ENCODE results near the gene XXYLT1.

XXYLT1 gene

DNA sequence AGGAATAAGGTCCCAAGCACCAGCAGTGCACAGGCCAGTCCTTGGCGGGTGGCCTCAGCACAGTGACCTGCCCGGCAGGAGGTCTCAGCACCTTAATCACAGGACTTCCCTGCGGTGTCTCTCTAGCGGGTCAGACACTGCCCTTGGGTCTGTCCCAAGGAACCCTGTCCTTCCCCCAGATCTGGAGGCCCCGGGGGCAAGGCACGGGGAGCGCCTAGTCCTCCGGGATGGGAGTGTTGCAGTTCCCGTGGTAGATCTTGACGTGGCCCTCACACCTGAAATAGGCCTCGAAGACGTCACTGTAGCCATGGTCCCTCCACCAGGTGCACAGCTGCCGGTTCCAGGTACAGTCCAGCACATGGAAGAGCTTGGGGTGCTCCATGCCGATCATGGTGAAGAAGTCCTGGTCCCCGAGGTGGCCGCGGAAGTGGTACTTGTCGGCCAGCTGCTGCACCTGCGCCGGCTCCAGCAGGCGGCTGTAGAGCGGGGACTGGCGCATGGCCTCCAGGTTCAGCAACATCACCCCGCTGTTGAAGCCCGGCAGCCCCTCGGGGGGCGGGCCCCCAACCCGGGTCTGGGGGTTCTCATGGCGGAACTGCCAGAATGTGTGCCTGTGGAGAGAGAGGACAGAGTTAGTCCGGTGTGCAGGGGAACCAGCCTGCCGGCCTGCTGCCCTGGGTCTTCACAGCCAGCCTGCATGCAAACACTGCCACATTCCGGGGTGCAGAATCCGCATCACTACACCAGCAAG is 201.3 kb downstream of the XXYLT1 start:
- H3K79me1 ChIP-seq (replicated peaks; ENCODE audit: low read length, poor library complexity, severe bottlenecking) = no peaks in the 10 kb centered on the region
- H2BK15ac ChIP-seq (ENCODE audit: low read depth, poor library complexity, severe bottlenecking) = no peak overlapping the region
- no peak overlapping the region for H3K14ac ChIP-seq (ENCODE audit: low read length in 2 of 2)
- H2BK12ac ChIP-seq (ENCODE audit: low read length in 2 of 2) = no peak overlapping the region
- H3K27me3 ChIP-seq (ENCODE audit: control insufficient read depth in 1 of 2, insufficient read depth in 1 of 2, low read length in 2 of 2) = no peaks in the 10 kb centered on the region
- WGBS = 97% methylated on average over 33 of the region's 33 CpGs
- H2BK5ac ChIP-seq (ENCODE audit: low read depth, low read length, poor library complexity, severe bottlenecking) = no peak overlapping the region
- no peak overlapping the region for H3K4me3 ChIP-seq (ENCODE audit: insufficient read depth in 1 of 2, low read depth in 1 of 2, low read length in 2 of 2)
- H4K91ac ChIP-seq (ENCODE audit: low read length) = no peak overlapping the region
- no peak overlapping the region for H2AFZ ChIP-seq (ENCODE audit: low read depth, low read length)
- peaks cover 20 to 35% of the 10 kb centered on the region in 2 experiments for H3K36me3 ChIP-seq (ENCODE audit: control insufficient read depth in 1 of 2, insufficient read depth in 2 of 2, low read depth in 1 of 2, low read length in 2 of 2)
- no peak overlapping the region for H3K23ac ChIP-seq (ENCODE audit: low read length in 2 of 2)
- no peak overlapping the region for H3K18ac ChIP-seq (ENCODE audit: low read depth in 1 of 2, low read length in 2 of 2)
- H3K27ac ChIP-seq (ENCODE audit: low read length, poor library complexity, severe bottlenecking) = no peak overlapping the region
- no peak overlapping the region for H3K4me2 ChIP-seq (ENCODE audit: low read length, poor library complexity, severe bottlenecking)
- H2BK120ac ChIP-seq (ENCODE audit: low read depth, low read length) = no peak overlapping the region
- H4K8ac ChIP-seq (ENCODE audit: low read length) = no peak overlapping the region
- H2AK5ac ChIP-seq (ENCODE audit: low read length, severe bottlenecking) = no peak overlapping the region
- no peaks in the 10 kb centered on the region for H3K9me3 ChIP-seq (ENCODE audit: control insufficient read depth, low read length)
- H3K4me1 ChIP-seq (ENCODE audit: control insufficient read depth, insufficient read depth, low read depth, low read length) = peaks cover 5% of the 10 kb centered on the region
- H3K4ac ChIP-seq (ENCODE audit: low read depth in 1 of 2, low read length in 2 of 2) = no peak overlapping the region
- H3K9ac ChIP-seq (ENCODE audit: low read length) = no peak overlapping the region
- no peak for DNase-seq

DNA sequence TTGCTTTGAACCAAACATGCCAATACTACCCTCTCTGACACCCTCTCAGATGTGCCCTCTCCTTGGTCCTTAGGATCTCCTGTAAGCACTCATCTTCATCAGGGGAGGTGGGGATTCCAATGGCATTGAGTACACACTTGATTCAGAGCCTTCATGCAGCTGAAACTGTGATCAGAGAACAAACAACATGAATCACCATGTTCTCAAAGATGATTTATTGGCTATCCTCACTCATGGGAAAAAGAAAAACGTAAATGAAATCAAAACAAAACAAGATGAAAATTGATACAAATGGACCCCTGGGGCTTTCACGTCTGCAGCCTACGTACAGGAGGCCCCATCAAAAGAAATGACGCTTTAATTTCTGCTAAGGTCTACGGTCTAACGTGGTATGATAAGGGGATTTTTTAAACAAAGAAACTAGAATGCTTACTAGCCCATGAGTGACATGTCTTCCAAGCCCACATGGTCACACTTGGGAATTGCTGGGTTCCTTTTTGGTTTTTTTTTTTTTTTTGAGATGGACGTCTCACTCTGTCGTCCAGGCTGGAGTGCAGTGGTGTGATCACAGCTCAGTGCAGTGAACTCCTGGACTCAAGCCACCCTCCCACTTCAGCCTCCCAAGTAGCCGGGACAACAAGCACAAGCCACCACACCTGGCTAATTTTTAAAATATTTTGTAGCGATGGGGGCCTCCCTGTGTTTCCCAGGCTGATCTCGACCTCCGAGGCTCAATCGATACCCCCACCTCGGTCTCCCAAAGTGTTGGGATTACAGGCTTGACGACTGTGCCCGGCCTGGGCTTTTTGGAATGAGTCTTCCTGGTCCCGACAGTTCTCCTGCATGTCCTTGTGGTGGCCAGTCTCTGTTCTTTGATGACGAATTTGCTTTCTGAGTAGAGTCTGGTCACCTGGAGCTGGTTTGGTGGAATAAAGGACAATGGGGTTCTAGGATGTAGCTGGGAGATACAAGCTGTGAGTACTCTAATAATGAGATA is 202.6 kb downstream of the XXYLT1 start:
- Histone ChIP-seq H2AFZ (ENCODE audit: low read depth, low read length) (no peak overlapping the region), H3K14ac (ENCODE audit: low read length in 2 of 2) (no peak overlapping the region), H4K91ac (ENCODE audit: low read length) (no peak overlapping the region), H3K4me3 (ENCODE audit: insufficient read depth in 1 of 2, low read depth in 1 of 2, low read length in 2 of 2) (no peak overlapping the region), H3K23ac (ENCODE audit: low read length in 2 of 2) (no peak overlapping the region), H2BK120ac (ENCODE audit: low read depth, low read length) (no peak overlapping the region), H3K27me3 (ENCODE audit: control insufficient read depth in 1 of 2, insufficient read depth in 1 of 2, low read length in 2 of 2) (peaks cover 0 to 4% of the 10 kb centered on the region in 2 experiments), H3K36me3 (ENCODE audit: control insufficient read depth in 1 of 2, insufficient read depth in 2 of 2, low read depth in 1 of 2, low read length in 2 of 2) (peaks cover 20 to 29% of the 10 kb centered on the region in 2 experiments), H3K4ac (ENCODE audit: low read depth in 1 of 2, low read length in 2 of 2) (no peak overlapping the region), H2BK5ac (ENCODE audit: low read depth, low read length, poor library complexity, severe bottlenecking) (no peak overlapping the region), H3K18ac (ENCODE audit: low read depth in 1 of 2, low read length in 2 of 2) (no peak overlapping the region), H2BK15ac (ENCODE audit: low read depth, poor library complexity, severe bottlenecking) (no peak overlapping the region), H3K9me3 (ENCODE audit: control insufficient read depth, low read length) (no peaks in the 10 kb centered on the region), H3K4me2 (ENCODE audit: low read length, poor library complexity, severe bottlenecking) (no peak overlapping the region), H2AK5ac (ENCODE audit: low read length, severe bottlenecking) (no peak overlapping the region), H4K8ac (ENCODE audit: low read length) (no peak overlapping the region), H3K9ac (ENCODE audit: low read length) (no peak overlapping the region), H3K27ac (ENCODE audit: low read length, poor library complexity, severe bottlenecking) (no peak overlapping the region), H3K79me1 (replicated peaks; ENCODE audit: low read length, poor library complexity, severe bottlenecking) (no peaks in the 10 kb centered on the region), H2BK12ac (ENCODE audit: low read length in 2 of 2) (no peak overlapping the region), H3K4me1 (ENCODE audit: control insufficient read depth, insufficient read depth, low read depth, low read length) (peaks cover 5% of the 10 kb centered on the region)
- DNase-seq = peak; percentile 10
- WGBS = 88% methylated on average over 18 of the region's 18 CpGs

DNA sequence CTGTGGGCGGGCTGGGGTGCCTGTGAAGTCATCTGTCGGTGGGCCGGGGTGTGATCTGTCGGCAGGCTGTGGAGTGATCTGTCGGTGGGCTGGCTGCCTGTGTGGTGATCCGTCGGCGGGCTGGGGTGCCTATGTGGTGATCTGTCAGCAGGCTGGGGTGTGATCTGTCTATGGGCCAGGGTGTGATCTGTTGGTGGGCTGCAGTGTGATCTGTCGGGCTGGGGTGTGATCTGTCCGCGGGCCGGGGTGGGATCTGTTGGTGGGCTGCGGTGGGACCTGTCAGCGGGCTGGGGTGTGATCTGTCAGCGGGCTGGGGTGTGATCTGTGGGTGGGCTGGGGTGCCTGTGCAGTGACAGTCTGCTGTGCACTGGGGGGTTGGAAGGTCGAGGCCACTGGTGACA is 204.5 kb downstream of the XXYLT1 start:
- WGBS = 98% methylated on average over 15 of the region's 16 CpGs
- no peak overlapping the region for H2BK5ac ChIP-seq (ENCODE audit: low read depth, low read length, poor library complexity, severe bottlenecking)

DNA sequence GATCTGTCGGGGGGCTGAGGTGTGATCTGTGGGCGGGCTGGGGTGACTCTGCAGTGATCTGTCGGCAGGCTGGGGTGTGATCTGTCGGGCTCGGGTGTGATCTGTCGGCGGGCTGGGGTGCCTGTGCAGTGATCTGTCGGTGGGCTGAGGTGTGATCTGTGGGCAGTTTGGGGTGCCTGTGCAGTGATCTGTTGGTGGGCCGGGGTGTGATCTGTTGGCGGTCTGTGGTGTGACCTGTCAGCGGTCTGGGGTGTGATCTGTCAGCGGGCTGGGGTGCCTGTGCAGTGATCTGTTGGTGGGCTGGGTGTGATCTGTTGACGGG is 205.1 kb downstream of the XXYLT1 start:
- peaks cover 2% of the 10 kb centered on the region for H3K4me1 ChIP-seq (ENCODE audit: control insufficient read depth, insufficient read depth, low read depth, low read length)
- no peak overlapping the region for H2AFZ ChIP-seq (ENCODE audit: low read depth, low read length)
- no peak overlapping the region for H3K9ac ChIP-seq (ENCODE audit: low read length)
- no peak overlapping the region for H2AK5ac ChIP-seq (ENCODE audit: low read length, severe bottlenecking)
- no peak overlapping the region for H3K18ac ChIP-seq (ENCODE audit: low read depth in 1 of 2, low read length in 2 of 2)
- H3K36me3 ChIP-seq (ENCODE audit: control insufficient read depth in 1 of 2, insufficient read depth in 2 of 2, low read depth in 1 of 2, low read length in 2 of 2) = peaks cover 20 to 24% of the 10 kb centered on the region in 2 experiments
- H3K79me1 ChIP-seq (replicated peaks; ENCODE audit: low read length, poor library complexity, severe bottlenecking) = no peaks in the 10 kb centered on the region
- no peak overlapping the region for H4K91ac ChIP-seq (ENCODE audit: low read length)
- H3K4ac ChIP-seq (ENCODE audit: low read depth in 1 of 2, low read length in 2 of 2) = no peak overlapping the region
- no peak overlapping the region for H2BK120ac ChIP-seq (ENCODE audit: low read depth, low read length)
- H3K23ac ChIP-seq (ENCODE audit: low read length in 2 of 2) = no peak overlapping the region
- H3K14ac ChIP-seq (ENCODE audit: low read length in 2 of 2) = no peak overlapping the region
- H2BK12ac ChIP-seq (ENCODE audit: low read length in 2 of 2) = no peak overlapping the region
- H3K27ac ChIP-seq (ENCODE audit: low read length, poor library complexity, severe bottlenecking) = no peak overlapping the region
- no peaks in the 10 kb centered on the region for H3K9me3 ChIP-seq (ENCODE audit: control insufficient read depth, low read length)
- no peak overlapping the region for H2BK5ac ChIP-seq (ENCODE audit: low read depth, low read length, poor library complexity, severe bottlenecking)
- DNase-seq = no peak
- H2BK15ac ChIP-seq (ENCODE audit: low read depth, poor library complexity, severe bottlenecking) = no peak overlapping the region
- no peak overlapping the region for H4K8ac ChIP-seq (ENCODE audit: low read length)
- no peak overlapping the region for H3K4me2 ChIP-seq (ENCODE audit: low read length, poor library complexity, severe bottlenecking)
- no peak overlapping the region for H3K4me3 ChIP-seq (ENCODE audit: insufficient read depth in 1 of 2, low read depth in 1 of 2, low read length in 2 of 2)
- 96% methylated on average over 13 of the region's 13 CpGs for WGBS
- peaks cover 19 to 22% of the 10 kb centered on the region in 2 experiments for H3K27me3 ChIP-seq (ENCODE audit: control insufficient read depth in 1 of 2, insufficient read depth in 1 of 2, low read length in 2 of 2)

More for the DNA sequence above, 204.5 kb downstream of the XXYLT1 start:
- H3K36me3 ChIP-seq (ENCODE audit: control insufficient read depth in 1 of 2, insufficient read depth in 2 of 2, low read depth in 1 of 2, low read length in 2 of 2) = peaks cover 20 to 27% of the 10 kb centered on the region in 2 experiments
- H3K79me1 ChIP-seq (replicated peaks; ENCODE audit: low read length, poor library complexity, severe bottlenecking) = no peaks in the 10 kb centered on the region
- H2AFZ ChIP-seq (ENCODE audit: low read depth, low read length) = no peak overlapping the region
- no peak for DNase-seq
- peaks cover 17 to 18% of the 10 kb centered on the region in 2 experiments for H3K27me3 ChIP-seq (ENCODE audit: control insufficient read depth in 1 of 2, insufficient read depth in 1 of 2, low read length in 2 of 2)
- no peak overlapping the region for H3K23ac ChIP-seq (ENCODE audit: low read length in 2 of 2)
- H3K4me3 ChIP-seq (ENCODE audit: insufficient read depth in 1 of 2, low read depth in 1 of 2, low read length in 2 of 2) = no peak overlapping the region
- H3K27ac ChIP-seq (ENCODE audit: low read length, poor library complexity, severe bottlenecking) = no peak overlapping the region
- no peak overlapping the region for H3K9ac ChIP-seq (ENCODE audit: low read length)
- no peak overlapping the region for H2BK12ac ChIP-seq (ENCODE audit: low read length in 2 of 2)
- peaks cover 2% of the 10 kb centered on the region for H3K4me1 ChIP-seq (ENCODE audit: control insufficient read depth, insufficient read depth, low read depth, low read length)
- H3K14ac ChIP-seq (ENCODE audit: low read length in 2 of 2) = no peak overlapping the region
- no peak overlapping the region for H3K4me2 ChIP-seq (ENCODE audit: low read length, poor library complexity, severe bottlenecking)
- H4K8ac ChIP-seq (ENCODE audit: low read length) = no peak overlapping the region
- H2AK5ac ChIP-seq (ENCODE audit: low read length, severe bottlenecking) = no peak overlapping the region
- H2BK120ac ChIP-seq (ENCODE audit: low read depth, low read length) = no peak overlapping the region
- H3K9me3 ChIP-seq (ENCODE audit: control insufficient read depth, low read length) = no peaks in the 10 kb centered on the region
- no peak overlapping the region for H4K91ac ChIP-seq (ENCODE audit: low read length)
- H3K4ac ChIP-seq (ENCODE audit: low read depth in 1 of 2, low read length in 2 of 2) = no peak overlapping the region
- no peak overlapping the region for H3K18ac ChIP-seq (ENCODE audit: low read depth in 1 of 2, low read length in 2 of 2)
- H2BK15ac ChIP-seq (ENCODE audit: low read depth, poor library complexity, severe bottlenecking) = no peak overlapping the region
